BJ (cell line): ENCODE measurements around the gene KRT3. TPM values are rescaled to one million over a fixed set of nuclear protein-coding genes. Genes with fewer than 3 reads are reported as not detected.

Experiments used
- CTCF ChIA-PET: fragments of 350-600 bp; formaldehyde crosslinking; extraction: SDS; loops from one replicate; lab custom pipeline; 2021; ENCODE audit warnings: antibody characterized with exemption, inconsistent platforms; lab: Yijun Ruan, JAX
- POLR2A ChIA-PET: fragments of 300-600 bp; sonication (Branson Sonifier 250); formaldehyde crosslinking; extraction: SDS; loops from one replicate; lab custom pipeline; 2021; ENCODE audit warnings: antibody characterized with exemption; lab: Charles Lee
- DNase-seq: peaks from one replicate; pipeline ENCODE4 v3.0.0-alpha.2; 2011; ENCODE audit warnings: low read depth
- H3K27me3 ChIP-seq: 2 replicates; pipeline ENCODE4 v1.6.0; 2011; ENCODE audit warnings: low read length; ENCODE audit not compliant: control insufficient read depth, insufficient read depth
- H3K36me3 ChIP-seq: 2 replicates; pipeline ENCODE4 v1.5.1; 2011; ENCODE audit warnings: low read length; ENCODE audit not compliant: control insufficient read depth, insufficient read depth
- H3K4me3 ChIP-seq: 2 replicates; pipeline ENCODE4 v1.5.1; 2011; ENCODE audit warnings: low read depth, mild to moderate bottlenecking, control low read depth, low read length
- polyA minus RNA-seq: library from RNA; depleted of rRNA, polyadenylated mRNA; stranded (reverse); fragments of >200 nt; gene quantifications from 2 replicates; pipeline ENCODE4 v1.2.3, GENCODE V29; 2011; rRNA and poly(A)+ RNA removed
- polyA plus RNA-seq: library from polyadenylated mRNA; depleted of rRNA; stranded (reverse); fragments of >200 nt; gene quantifications from 2 replicates; pipeline ENCODE4 v1.2.3, GENCODE V29; 2011; rRNA removed
- TF ChIP-seq, protein P1 (sequence below): IDR thresholded peaks from 2 replicates; pipeline ENCODE4 v1.5.1; 2011; ENCODE audit warnings: low read depth, mild to moderate bottlenecking, control low read depth, inconsistent platforms, low read length, moderate library complexity; ENCODE audit not compliant: insufficient read depth

The KRT3 gene
- polyA plus RNA-seq (not detected in 2 replicates), polyA minus RNA-seq (not detected in 2 replicates)

GRCh38 chr12:52795694-52796428, at the start of gene KRT3:
Gene KRT3 (minus strand): TSS chr12:52796117. CDS start chr12:52796042, 75 bp downstream.
- peaks cover 7% of the 10 kb centered on the region; the same call in 1 of the 2 replicates for H3K27me3 ChIP-seq
- no peak within 1 kb of the TSS for H3K4me3 ChIP-seq
- ChIA-PET POLR2A (no interaction called here), CTCF (interaction anchor here (0.6 kb wide), 1 partner anchor 70 kb away, joined by 3 read pairs; no protein-coding TSS in a partner anchor)
- DNase-seq, result no peak
- no peaks in the 10 kb centered on the region for H3K36me3 ChIP-seq
- TF ChIP-seq, protein P1, sequence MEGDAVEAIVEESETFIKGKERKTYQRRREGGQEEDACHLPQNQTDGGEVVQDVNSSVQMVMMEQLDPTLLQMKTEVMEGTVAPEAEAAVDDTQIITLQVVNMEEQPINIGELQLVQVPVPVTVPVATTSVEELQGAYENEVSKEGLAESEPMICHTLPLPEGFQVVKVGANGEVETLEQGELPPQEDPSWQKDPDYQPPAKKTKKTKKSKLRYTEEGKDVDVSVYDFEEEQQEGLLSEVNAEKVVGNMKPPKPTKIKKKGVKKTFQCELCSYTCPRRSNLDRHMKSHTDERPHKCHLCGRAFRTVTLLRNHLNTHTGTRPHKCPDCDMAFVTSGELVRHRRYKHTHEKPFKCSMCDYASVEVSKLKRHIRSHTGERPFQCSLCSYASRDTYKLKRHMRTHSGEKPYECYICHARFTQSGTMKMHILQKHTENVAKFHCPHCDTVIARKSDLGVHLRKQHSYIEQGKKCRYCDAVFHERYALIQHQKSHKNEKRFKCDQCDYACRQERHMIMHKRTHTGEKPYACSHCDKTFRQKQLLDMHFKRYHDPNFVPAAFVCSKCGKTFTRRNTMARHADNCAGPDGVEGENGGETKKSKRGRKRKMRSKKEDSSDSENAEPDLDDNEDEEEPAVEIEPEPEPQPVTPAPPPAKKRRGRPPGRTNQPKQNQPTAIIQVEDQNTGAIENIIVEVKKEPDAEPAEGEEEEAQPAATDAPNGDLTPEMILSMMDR, result no peak

DNA sequence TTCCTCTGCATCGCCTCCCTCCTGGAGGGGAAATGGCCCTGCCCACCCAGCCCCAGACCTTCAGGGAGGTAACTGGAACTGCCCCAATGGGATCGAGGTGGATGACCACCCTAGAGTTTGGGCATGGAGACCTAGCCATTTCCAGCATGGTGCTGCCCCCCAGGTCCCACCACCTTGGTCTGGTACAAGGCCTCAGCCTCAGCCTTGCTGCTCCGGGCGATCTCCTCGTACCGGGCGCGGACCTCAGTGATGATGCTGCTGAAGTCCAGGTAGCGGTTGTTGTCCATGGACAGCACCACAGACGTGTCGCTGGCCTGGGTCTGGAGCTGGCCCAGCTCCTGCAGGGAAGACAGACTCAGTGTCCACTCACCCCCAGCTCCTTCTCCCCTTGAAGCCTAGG, 48.5 kb upstream of the KRT3 start:
- ChIA-PET POLR2A (no interaction called here), CTCF (interaction anchor here (1.1 kb wide), 1 partner anchor 35 kb away, joined by 3 read pairs; no protein-coding TSS in a partner anchor)
- H3K27me3 ChIP-seq, result peaks cover 7% of the 10 kb centered on the region
- TF ChIP-seq, protein P1, result no peak
- H3K36me3 ChIP-seq, result no peaks in the 10 kb centered on the region
- DNase-seq, result no peak
- H3K4me3 ChIP-seq, result no peak overlapping the region

- CTCF ChIA-PET, result interaction anchor here (0.9 to 1.1 kb wide), 2 partner anchors 9 to 31 kb away, joined by 3 read pairs; no protein-coding TSS in a partner anchor
- POLR2A ChIA-PET, result no interaction called here
- no peaks in the 10 kb centered on the region for H3K36me3 ChIP-seq
- H3K4me3 ChIP-seq, result no peak overlapping the region
- peaks cover 6% of the 10 kb centered on the region for H3K27me3 ChIP-seq
- DNase-seq, result no peak
- TF ChIP-seq, protein P1, result no peak
These were observed 43.7 kb upstream of the KRT3 start for GRCh38 chr12:52839436-52840105.

- no peak for DNase-seq
- CTCF ChIA-PET, result interaction anchor here (0.9 kb wide), 1 partner anchor 8 kb away, joined by 3 read pairs; no protein-coding TSS in a partner anchor
These were observed 42.9 kb upstream of the KRT3 start for GRCh38 chr12:52838609-52839435.

More at GRCh38 chr12:52838609-52839435, 42.9 kb upstream of the KRT3 start:
- TF ChIP-seq, protein P1, result no peak
- Histone ChIP-seq H3K36me3 (no peaks in the 10 kb centered on the region), H3K4me3 (no peak overlapping the region), H3K27me3 (peaks cover 6% of the 10 kb centered on the region)
- POLR2A ChIA-PET, result no interaction called here
